Fibroblast of villous mesenchyme (primary cell): Measurements from ENCODE around the gene TTBK2. TPM values are rescaled to one million over a fixed set of nuclear protein-coding genes. Genes with fewer than 3 reads are reported as not detected.

ENCODE experiments used
- DNase-seq: peaks from one replicate; pipeline ENCODE4 v3.0.0-alpha.2; 2010; ENCODE audit warnings: low read depth
- H3K4me3 ChIP-seq: 2 replicates; pipeline ENCODE4 v1.5.1; 2011; ENCODE audit warnings: low read depth, mild to moderate bottlenecking, low read length
- total RNA-seq: library from RNA; depleted of rRNA; stranded (reverse); fragments of >200 nt; gene quantifications from 2 replicates; pipeline ENCODE4 v1.2.3, GENCODE V29; 2012
- TF ChIP-seq, protein P1 (sequence below): IDR thresholded peaks from 2 replicates; pipeline ENCODE4 v1.5.1; 2012; ENCODE audit warnings: low read depth, mild to moderate bottlenecking, low read length; ENCODE audit not compliant: insufficient read depth

TTBK2 gene
- total RNA-seq, 1 donor, result 17.3 TPM

DNA sequence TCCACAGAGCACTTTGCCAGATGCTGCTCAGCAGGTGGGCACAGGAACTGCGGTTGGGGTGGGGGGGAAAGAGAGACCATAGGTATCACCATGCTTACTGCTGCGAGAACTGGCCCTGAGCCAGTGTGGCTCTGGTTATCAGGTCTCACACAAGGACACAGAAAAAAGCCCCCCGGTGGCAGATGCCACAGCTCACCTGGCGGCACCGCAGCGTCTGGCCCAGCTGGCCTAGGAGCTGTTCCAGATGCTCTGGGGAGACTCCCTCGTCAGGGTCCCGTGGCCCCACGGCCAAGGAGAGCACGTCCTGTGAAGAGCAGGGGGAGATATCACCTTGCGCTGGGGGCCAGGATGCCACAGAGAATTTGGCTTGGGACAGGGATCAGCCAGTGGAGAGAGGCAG, 194.5 kb downstream of the TTBK2 start:
- DNase-seq, result no peak
- TF ChIP-seq, protein P1, sequence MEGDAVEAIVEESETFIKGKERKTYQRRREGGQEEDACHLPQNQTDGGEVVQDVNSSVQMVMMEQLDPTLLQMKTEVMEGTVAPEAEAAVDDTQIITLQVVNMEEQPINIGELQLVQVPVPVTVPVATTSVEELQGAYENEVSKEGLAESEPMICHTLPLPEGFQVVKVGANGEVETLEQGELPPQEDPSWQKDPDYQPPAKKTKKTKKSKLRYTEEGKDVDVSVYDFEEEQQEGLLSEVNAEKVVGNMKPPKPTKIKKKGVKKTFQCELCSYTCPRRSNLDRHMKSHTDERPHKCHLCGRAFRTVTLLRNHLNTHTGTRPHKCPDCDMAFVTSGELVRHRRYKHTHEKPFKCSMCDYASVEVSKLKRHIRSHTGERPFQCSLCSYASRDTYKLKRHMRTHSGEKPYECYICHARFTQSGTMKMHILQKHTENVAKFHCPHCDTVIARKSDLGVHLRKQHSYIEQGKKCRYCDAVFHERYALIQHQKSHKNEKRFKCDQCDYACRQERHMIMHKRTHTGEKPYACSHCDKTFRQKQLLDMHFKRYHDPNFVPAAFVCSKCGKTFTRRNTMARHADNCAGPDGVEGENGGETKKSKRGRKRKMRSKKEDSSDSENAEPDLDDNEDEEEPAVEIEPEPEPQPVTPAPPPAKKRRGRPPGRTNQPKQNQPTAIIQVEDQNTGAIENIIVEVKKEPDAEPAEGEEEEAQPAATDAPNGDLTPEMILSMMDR, result no peak

DNA sequence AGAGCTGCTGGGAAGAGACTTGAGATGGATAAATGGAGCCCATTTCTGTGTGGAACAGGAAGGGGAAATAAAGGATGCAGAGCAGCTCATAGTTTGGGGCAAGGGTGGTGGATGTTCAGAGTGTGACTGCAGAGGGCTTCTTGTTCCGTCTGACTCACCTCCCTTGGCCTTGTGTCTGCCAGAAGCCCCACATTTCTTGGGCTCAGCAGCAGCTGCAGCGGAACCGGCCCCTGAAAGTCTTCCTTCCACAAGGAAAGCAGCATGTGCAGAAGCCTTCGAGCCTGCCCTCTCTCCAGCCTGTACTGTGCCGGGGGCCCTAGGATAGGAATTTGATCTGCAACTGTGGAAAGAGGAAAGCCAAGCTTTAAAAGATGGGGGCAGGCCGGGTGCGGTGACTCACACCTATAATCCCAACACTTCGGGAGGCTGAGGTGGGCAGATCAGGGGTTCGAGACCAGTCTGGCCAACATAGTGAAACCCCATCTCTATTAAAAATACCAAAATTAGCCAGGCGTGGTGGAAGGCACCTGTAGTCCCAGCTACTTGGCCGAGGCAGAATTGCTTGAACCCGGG, 195.2 kb downstream of the TTBK2 start:
- TF ChIP-seq, protein P1, result no peak

More for the DNA sequence above, 194.5 kb downstream of the TTBK2 start:
- H3K4me3 ChIP-seq, result no peak overlapping the region

DNA sequence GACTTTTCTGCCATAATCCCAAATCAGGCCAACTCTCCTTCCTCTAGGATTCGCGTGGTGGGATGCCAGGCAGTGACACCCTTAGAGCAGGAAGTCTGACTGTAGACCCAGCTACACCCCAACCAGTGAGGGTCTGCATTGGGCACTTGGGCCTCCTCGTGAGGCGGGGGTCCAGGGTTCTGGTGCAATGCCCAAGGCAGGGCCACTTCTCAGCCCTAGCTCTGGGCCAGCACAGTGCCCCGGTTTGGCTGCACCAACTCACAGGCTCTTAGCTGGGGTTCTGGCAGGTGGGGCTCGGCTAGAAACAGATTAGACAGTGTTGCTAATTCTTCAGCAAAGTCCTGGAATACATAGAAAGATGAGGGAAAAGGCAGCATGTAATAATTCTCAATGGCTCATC, 196.3 kb downstream of the TTBK2 start:
- TF ChIP-seq, protein P1, result no peak
- no peak for DNase-seq
- no peak overlapping the region for H3K4me3 ChIP-seq

More for the DNA sequence above, 195.2 kb downstream of the TTBK2 start:
- no peak overlapping the region for H3K4me3 ChIP-seq
- no peak for DNase-seq

DNA sequence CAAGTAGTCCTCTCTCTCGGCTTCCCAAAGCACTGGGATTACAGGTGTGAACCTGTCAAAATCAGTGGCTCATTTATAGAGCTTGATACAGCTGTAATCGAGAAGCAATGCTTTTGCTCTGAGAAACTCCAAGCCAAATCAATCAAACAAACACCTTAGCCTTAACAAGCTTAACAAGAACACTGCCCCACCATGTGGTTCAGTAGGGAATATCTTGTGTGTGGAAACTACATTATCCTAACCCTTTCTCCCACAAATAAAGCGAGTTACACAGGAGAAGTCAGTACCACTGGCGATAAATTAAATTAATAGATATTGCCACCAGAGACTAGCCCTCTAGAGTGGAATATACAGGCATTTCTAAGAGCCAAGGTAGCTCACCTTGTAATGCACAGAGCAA, 197.5 kb downstream of the TTBK2 start:
- H3K4me3 ChIP-seq, result no peak overlapping the region
- DNase-seq, result no peak
- TF ChIP-seq, protein P1, result no peak

DNA sequence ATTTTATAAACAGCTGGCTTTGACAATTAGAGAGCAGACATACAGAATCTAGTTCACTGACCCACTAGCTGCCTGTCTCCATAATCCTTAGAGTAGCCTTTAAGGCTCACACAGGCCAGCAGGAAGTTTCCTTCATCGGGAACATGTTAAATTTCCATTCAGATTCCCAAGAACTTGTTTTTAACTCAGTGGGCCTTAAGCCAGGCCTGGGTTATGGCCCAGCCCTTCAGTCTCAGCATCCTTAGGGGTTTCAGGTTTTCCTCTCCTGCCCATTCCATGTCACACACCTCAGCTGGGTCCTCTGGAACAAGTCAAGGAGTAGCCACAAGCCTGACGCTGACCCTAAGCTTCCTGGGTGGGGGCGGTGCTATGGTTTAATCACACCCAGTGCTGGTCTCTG, 198.7 kb downstream of the TTBK2 start:
- DNase-seq, result no peak
- TF ChIP-seq, protein P1, result no peak
- H3K4me3 ChIP-seq, result no peak overlapping the region

DNA sequence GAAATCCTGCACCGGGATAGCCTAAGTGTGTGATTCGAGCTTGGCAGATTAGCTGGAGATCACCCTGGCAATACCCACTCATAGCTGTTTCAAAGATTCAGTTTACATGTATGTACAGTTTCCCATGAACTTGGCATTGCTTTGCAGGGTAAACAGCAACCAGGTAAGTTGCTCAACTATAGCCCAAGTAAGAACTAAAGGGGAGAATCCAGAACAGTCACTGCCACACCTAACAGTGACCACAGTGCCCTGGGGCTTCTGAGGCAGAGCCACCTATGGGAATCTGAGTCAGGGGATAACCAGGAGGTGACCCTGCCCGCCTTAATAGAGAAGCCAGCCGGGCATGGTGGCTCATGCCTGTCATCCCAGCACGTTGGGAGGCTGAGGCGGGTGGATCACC, 199.6 kb downstream of the TTBK2 start:
- DNase-seq, result no peak
- TF ChIP-seq, protein P1, result no peak

DNA sequence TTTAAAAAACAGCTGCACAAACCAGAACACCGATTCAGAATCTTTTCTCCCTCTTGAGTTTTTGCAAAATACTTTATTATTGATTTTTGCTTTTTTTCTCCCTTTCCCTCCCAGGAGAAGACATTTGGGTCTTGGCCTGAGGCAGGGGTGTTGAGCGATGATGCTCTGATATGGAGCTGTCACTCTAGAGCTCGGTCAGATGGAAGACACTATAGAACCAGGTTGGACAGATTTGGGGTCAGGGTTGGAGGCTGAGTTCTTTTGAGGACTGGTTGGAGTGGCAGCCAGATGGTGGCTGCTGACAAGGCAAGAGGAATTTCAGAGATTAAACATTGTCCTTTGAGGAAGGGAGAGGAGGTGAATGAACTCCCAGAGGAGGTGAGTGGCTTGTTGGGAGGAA, 200.5 kb downstream of the TTBK2 start:
- DNase-seq, result no peak
- no peak overlapping the region for H3K4me3 ChIP-seq
- TF ChIP-seq, protein P1, result no peak

More for the DNA sequence above, 199.6 kb downstream of the TTBK2 start:
- no peak overlapping the region for H3K4me3 ChIP-seq
